ENCODE data around the gene ESPNL. TPM values are rescaled to one million over a fixed set of nuclear protein-coding genes. Genes with fewer than 3 reads are reported as not detected.

ESPNL gene
- total and polyA plus RNA-seq, 2 of the 4 experiments (the other 2 are of a cell fraction) = 2.0 TPM

DNA sequence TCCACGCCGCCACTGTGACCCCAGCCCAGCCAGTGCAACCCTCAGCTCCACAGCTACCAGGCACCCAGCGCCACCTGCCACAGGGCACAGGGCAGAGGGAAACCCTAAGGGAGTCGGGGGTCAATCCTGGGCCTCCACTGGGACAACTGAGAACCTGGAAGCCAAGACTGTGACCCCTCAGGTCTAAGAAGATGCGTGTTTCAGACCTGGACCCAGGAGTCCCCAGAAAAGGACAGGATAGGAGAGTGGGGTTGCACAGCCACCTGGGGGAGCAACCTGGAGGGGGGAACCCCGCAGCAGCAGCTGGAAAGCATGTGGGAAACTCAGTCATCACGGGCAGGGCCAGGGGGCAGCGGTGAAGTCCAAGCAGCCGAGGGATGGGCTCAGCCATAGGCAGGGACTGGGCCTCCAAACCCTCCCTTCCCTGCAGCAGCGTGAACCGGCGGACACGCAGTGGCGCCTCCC, 4.1 kb downstream of the ESPNL start:
- CTCF ChIA-PET = no interaction called here

More for the DNA sequence above, 4.1 kb downstream of the ESPNL start:
- POLR2A ChIA-PET (ENCODE audit: unreplicated experiment) = no interaction called here
- no peak overlapping the region for H3K4me3 ChIP-seq (ENCODE audit: insufficient read depth, low read depth, low read length)
- dilution Hi-C loops (cut with HindIII; ENCODE audit: low sequenced_read_pairs, unreplicated experiment) = no loop called here
- no peak overlapping the region for H3K4me2 ChIP-seq (ENCODE audit: low read depth, low read length)
- DNase-seq (no peak), ATAC-seq (ENCODE audit: low read depth) (no peak)
- in situ Hi-C loops (cut with MboI; ENCODE audit: low sequenced_read_pairs) = no loop called here
- H4K5ac ChIP-seq (ENCODE audit: low read depth, low read length) = no peak overlapping the region
- no peak overlapping the region for H3K56ac ChIP-seq (ENCODE audit: extremely low read depth, insufficient read depth, low read length)
- H3K79me1 ChIP-seq (ENCODE audit: low read depth in 1 of 2, low read length in 2 of 2) = no peaks in the 10 kb centered on the region
- H3K18ac ChIP-seq (ENCODE audit: low read depth, low read length) = no peak overlapping the region
- H2BK15ac ChIP-seq (ENCODE audit: low read depth, low read length) = no peak overlapping the region
- no peak overlapping the region for H2BK120ac ChIP-seq (ENCODE audit: low read depth, low read length)
- no peaks in the 10 kb centered on the region for H4K20me1 ChIP-seq (ENCODE audit: insufficient read depth, low read length)
- no peak overlapping the region for H3K14ac ChIP-seq (replicated peaks; ENCODE audit: low read depth, low read length)
- no peak overlapping the region for H2AFZ ChIP-seq (replicated peaks; ENCODE audit: low read length, poor library complexity)
- intact Hi-C loops (cut with micrococcal nuclease) = no loop called here
- no peak overlapping the region for H3K4ac ChIP-seq (ENCODE audit: low read depth, low read length)
- H4K8ac ChIP-seq (ENCODE audit: low read depth in 2 of 2, low read length in 2 of 2) = no peak overlapping the region
- no peaks in the 10 kb centered on the region for H3K9me1 ChIP-seq (ENCODE audit: insufficient read depth, low read length)
- H3K36me3 ChIP-seq (ENCODE audit: control insufficient read depth, insufficient read depth, low read length) = no peaks in the 10 kb centered on the region
- no peak overlapping the region for H3K9ac ChIP-seq (ENCODE audit: low read depth, low read length)
- no peak overlapping the region for H2BK20ac ChIP-seq (ENCODE audit: low read depth, low read length)
- no TSS peak for BruUV-seq (replicated peaks)
- TF ChIP-seq RAD21 (IDR thresholded peaks at IDR 0.05; ENCODE audit: low read length) (no peak), MAZ (IDR thresholded peaks at IDR 0.05; ENCODE audit: borderline replicate concordance, low read depth, low read length) (no peak)
- H3K27ac ChIP-seq (ENCODE audit: insufficient read depth, low read length) = no peak overlapping the region
- H2AK5ac ChIP-seq (ENCODE audit: low read depth, low read length) = no peak overlapping the region
- H4K91ac ChIP-seq (ENCODE audit: insufficient read depth, low read depth, low read length) = no peak overlapping the region
- no peaks in the 10 kb centered on the region for H3K4me1 ChIP-seq (ENCODE audit: control insufficient read depth, insufficient read depth, low read length)
- no peak overlapping the region for H2BK5ac ChIP-seq (ENCODE audit: low read depth, low read length, poor library complexity, severe bottlenecking)
- 65% methylated on average over 5 of the region's 14 CpGs; no CpG with 5 or more reads in 1 of the 2 experiments for WGBS, 2 experiments (ENCODE audit: extremely low coverage in 2 of 2, insufficient read length in 1 of 2)
- no peaks in the 10 kb centered on the region for H3K9me3 ChIP-seq (ENCODE audit: control insufficient read depth, insufficient read depth, low read length)
- H2AK9ac ChIP-seq (replicated peaks; ENCODE audit: low read depth, low read length, poor library complexity) = no peak overlapping the region
- H3K27me3 ChIP-seq (ENCODE audit: control insufficient read depth, insufficient read depth, low read length) = no peaks in the 10 kb centered on the region; the same call in 1 of the 2 replicates
- H3K23ac ChIP-seq (ENCODE audit: low read depth, low read length) = no peak overlapping the region

All from IMR-90 (cell line).